Fibroblast of peridontal ligament (primary cell): Measurements from ENCODE around the gene ASS1.

Source experiments
- DNase-seq: peaks from one replicate; pipeline ENCODE4 v3.0.0-alpha.2; 2010; ENCODE audit errors: extremely low read depth

Gene ASS1

DNA sequence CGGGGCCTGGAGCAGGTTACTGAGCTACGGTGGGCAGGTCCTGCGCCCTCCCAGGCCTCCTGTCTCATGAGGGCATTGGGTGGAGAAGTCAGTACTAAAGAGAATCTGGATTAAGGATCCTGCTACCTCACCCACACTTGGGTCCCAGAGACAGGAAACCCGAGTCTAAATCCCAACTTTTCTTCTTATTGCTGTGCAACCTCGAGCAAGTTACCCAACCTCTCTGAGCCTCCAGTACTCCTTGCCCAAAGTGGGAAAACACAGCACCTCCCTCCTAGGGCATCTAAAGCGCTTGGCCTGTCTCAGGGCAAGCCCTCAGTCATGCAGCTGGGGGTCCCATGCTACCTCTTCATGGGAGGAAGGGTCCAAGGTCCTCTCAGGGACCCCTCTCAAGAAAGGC, 28.2 kb downstream of the ASS1 start:
- no peak for DNase-seq

DNA sequence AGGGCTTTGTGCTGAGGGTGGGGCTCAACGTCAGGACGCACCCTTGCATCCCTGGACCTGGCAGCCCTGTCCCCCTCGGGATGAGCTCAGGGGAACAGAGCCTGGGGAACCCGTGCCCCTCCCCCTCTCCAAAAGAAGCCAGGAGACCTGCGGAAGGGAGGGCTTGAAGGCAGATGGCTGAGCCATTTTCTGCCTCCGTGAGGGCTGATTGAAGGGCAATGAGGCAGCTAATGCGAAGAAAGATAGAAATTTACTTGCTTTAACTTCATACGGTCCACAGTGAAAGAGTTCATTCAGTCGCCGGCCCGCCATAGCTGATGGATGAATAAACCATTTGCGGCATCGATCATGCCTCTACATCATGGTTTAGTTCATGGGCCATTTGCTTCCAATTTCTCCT, 28.8 kb downstream of the ASS1 start:
- DNase-seq, result no peak

DNA sequence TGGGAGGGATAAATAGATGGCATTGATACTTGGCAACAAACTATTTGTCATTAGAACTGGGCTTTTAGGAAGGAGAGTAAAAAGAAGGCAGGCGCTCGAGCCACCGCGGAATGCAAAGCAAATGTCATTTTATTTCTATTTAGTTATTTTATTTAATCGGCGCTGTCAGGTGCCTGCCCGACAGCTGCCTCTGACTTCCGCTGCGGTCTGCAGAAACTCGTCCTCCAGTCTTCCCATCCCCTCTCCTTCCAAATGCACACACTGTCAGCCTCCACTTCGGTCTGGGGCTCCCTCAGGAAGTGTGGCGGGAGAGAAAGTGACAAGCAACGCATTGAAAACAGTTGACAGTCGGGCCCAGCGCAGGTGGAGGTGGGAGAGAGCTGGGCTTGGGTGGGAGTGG, 29.3 kb downstream of the ASS1 start:
- DNase-seq, result no peak

DNA sequence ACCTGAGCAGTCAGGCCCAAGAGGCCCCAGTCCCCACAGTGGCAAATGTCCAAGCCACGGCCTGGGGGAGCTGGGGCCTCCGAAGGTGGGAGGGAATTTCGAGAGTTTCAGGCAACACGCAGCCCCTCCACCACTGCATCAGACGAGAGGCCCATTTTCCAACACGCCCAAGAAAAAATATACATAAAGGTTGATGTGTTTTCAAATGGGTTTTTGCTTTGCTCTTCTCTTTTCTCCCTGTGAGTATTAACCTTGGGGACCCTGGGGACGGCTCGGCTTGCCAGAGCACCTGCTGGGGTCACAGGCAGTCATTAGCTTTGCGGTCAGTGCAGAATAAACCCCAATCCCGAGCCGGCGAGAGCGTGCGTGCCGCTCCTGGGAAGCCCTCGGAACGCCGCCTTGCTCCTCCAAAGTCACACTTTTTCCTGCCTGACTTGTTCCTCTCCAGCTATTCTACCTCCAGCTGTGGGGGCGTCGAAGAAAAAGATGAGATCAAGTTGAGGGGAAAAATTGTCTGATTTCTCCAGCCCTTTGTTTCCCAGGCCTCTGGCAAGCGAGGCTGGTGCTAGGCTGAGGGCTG, 31.5 kb downstream of the ASS1 start:
- DNase-seq, result no peak

DNA sequence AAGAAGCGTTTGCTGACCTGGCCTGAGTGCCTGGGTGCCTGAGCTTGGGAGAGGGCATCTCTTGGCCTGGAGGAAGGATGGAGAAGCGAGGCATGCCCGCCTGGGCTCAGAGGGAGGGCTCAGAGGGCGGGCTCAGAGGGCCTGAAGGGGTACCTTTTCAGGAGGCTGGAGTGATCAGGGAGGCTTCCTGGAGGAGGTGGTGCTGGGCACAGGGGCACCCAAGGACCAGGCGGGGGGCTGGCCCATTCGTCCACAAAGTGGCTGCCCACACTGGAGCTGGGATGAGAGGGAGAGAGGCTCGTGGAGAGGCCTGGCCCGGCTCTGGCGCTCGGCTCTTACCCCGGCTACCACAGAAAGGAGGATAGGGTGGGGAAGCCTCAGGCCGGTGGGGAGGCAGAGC, 32.8 kb downstream of the ASS1 start:
- no peak for DNase-seq

DNA sequence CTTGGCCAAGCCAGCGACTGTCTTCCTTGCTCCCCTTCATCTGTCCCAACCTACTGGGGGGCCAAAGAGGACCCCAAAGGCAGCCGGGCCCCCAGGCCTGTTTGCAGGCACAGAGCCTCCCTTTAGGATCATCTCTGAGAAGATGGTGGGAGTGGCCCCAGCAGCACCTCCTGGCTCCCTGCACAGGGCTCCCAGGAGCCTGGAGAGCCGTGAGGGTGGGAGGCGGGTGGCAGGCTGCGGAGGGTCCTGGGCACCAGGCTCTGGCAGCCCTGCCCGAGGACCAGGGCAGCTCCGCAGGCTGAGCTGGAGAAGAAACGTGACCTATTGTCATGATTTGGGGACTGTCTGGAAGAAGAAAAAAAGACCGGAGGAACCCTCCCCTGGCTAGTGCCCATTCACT, 33.4 kb downstream of the ASS1 start:
- no peak for DNase-seq

DNA sequence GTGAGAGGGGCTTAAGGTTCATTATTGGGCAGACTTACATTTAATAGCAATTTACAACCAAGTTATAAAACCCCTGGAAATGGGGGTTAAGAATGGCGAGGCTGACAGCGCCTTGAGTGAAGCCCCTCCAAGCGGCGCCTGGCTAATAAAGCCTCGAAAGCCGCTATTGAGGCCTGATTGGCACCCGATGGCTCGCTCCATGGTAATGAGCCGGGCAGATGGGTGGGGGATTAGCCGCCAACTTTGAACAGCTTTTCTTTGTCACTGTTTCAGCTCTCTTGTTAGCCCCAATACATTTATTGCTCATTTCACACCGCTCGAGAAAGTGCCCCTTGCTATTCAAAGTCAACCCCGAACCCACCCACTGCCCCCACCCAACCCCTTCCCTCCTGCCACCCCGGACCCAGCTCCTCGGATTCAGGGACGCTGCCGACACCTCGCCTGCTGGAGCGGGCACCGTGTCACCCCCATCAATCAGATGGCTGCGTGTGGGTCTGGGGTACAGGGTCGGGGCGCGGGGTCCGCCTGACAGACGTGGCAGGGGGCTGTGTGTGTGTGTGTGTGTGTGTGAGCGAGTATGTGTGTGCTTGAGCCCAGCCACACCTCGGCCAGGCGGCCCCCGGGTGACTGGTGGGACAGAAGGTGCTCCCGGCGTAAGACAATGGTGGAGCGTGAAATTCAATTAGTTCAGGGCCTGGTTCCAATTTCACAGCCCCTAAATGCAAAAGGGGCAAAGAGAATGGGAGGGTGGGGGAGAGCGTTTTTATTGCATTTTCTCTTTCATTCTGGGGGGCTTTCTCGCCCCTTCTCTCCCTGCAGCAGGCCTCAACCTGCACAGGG, 34.2 kb downstream of the ASS1 start:
- DNase-seq, result no peak

DNA sequence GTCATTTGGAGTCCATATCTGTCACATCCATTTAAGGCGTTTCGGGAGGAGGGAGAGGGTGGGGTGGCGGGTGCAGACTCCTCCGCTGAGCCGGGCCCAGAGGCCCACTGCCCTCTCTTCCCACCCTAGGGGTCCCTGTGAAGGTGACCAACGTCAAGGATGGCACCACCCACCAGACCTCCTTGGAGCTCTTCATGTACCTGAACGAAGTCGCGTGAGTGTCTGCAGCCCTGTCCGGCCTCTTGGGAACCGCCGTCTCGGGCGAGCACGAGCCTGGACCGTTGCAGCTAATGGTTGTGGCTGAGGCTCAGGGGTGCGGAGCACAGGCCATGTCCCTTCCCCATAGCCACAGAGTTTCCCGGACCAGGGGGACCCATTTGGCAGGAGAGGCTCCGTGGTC, 34.8 kb downstream of the ASS1 start:
- DNase-seq, result no peak

DNA sequence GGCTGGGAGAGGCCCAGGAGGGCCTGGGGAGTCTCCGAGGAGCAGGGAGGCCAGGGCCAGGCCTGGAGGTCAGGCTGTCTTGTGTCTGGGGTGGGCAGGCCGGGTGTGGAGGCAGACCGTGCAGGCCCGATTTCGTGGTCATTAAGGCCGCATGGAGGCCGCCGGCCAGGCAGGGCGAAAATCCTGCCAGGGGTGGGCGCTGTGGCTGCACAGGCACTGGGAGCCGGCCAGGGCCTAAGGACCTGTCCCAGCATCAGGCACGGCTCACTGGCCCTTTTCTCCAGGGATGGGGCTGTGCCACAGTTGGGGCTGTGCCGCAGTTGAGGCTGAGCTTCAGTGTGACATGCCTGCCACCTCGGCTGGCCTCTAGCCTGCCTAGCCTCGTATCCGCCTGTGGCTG, 35.9 kb downstream of the ASS1 start:
- no peak for DNase-seq

DNA sequence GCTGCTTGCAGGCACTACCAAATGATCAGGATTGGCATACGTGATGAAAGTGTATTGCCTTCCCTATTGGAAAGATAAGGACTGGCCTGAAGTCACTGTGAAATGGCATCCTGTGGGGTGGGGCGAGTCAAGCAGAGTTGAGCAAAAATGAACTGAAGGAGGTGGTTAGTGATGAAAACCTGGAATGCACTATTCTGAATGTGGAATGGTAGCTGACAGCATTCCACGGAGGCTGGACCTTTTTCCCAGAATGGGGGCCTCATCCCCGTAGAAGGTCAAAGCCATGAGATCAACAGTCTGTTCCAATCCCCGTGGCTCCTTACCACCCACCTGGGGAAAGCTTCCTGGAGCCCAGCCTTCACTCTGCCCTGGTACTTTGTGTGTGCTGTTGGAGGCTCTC, 37.7 kb downstream of the ASS1 start:
- no peak for DNase-seq

DNA sequence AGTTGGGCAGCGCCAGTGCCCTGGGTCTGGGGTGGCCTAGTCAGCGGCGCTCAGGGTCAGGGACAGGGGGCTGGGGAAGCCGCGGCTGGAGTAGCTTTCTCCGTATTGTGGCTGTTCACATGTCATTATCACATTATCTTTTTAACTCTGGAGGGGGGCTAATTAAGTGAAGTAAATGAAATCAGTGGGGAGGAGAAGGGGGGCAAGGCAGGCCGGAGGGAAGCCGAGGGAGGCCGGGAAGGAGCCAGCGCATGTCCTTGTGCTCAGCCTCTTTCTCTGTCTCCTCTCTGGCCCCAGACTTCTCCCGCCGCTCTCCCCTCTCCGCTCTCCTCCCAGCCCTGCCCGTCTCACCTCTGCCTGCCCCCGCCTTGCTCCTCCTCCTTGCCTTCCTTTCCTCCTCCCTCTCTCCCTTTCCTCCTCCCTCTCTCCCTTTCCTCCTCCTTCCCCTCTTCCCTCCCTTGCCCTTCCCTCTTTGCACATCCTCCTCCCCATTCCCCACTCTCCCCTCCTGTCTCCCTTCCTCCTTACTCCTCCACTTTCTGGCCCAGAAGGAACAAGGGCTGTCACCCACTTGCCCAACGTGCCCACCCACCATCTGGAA, 38.7 kb downstream of the ASS1 start:
- no peak for DNase-seq

DNA sequence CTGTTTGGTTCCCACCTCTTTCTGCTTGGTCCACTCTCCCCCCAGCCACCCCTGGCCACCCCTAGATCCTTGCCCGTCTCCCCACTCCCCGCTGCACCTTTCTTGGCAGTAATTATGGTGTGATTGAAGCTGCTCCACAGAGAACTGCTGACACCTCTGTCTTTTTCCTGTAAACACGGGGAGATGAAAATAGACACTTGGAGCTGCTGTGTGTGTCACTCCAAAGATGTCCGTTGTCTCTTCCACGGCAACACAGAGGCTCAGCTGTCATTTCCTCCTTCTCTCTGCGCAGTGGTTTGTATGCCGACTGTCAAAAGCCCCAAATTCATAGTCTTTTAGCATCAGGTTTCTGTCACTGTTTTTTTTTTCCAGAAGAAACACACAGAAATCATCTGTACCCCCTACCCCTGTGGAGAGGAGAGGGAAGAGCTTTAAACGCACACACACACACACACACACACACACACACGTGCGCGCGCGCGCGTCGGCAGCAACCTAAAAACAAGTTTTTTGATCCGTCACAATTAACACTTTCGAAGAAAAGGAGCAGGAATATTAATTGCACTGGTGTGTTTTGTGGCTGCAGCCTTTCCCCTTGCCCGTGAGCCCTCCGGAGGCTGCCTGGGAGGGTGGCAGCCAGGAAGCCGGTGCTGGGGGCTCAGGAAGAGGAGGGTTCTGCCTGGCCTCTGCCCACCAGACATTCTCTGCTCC, 39.8 kb downstream of the ASS1 start:
- no peak for DNase-seq

DNA sequence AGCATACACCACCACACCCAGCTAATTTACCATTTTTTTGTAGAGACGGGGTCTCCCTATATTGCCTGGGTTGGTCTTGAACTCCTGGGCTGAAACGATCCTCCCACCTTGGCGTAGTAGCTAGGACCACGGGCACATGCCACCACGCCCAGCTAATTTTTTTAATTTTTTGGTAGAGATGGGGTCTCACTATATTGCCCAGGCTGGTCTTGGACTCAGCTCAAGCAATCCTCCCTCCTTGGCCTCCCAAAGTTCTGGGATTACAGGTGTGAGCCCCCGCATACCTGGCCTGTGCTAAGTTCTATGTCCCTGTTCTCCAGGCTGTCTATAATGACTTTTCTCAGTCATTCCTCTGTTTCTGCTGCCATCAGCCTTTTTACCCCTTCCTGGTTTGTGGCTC, 41.3 kb downstream of the ASS1 start:
- no peak for DNase-seq

DNA sequence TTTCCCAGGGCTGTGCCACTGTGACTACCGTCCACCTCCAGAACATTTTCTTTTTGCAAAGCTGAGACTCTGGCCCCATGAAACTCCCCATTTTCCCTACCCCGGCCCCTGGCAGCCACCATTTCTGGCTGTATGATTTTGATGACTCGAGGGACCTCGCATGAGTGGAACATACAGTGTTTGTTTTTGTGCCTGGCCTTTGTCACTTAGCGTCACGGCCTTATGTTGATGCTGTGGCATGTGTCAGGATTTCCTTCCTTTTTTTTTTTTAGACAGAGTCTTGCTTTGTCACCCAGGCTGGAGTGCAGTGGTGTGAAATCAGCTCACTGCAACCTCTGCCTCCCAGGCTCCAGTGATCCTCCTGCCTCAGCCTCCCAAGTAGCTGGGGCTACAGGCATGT, 42.7 kb downstream of the ASS1 start:
- DNase-seq, result no peak

DNA sequence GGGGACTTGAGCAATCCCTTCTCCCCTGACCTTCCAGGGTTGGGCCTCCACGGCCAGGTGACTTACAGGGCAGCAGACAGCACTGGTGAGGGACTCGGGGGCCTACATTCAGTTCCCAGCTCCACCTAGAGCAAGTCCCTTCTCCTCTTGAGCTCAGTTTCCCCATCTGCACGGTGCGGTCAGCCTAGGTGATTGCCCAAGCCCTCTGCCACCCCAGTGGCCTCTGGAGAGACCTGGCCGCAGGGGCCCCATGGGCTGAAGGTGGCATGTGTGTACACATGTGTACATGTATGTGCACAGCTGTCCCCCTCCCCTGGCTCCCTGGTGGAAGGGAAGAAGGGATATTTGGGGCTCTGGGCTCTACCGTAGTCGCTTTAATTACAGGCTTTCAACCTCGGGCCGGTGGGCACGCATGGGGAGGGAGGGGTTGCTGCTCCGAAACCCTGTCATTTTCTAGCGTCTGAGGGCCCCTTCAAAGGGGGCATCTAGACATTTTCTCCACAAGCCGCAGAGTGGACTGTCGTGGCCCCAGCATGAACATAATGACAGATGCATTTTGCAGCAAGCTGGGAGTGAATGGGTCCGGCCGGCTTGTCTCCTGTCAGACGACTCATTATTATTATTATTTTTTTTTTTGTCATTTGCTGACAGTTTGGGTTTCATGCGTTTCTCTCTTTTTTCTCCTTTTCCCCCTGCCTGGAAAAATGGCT, 44.0 kb downstream of the ASS1 start:
- DNase-seq, result no peak

DNA sequence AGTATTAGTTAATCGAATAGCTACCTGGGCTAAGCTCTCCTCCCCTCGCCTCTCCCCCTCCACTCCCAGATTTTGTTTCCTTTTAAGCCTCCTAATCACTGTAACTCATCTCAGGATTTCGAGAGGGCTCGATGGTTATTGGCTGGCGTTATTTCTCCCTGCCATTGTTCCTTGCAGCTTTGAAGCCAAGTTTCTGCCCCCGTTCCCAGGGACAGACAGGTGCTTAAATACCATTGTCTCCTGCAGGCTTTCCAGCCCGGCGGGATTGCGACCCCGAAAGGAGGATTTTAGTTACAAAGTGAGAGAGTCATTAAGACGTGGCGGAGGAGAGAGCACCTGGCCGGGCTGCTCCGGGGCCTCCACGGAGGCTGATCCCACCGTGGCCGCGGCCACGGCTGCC, 46.2 kb downstream of the ASS1 start:
- DNase-seq, result no peak

DNA sequence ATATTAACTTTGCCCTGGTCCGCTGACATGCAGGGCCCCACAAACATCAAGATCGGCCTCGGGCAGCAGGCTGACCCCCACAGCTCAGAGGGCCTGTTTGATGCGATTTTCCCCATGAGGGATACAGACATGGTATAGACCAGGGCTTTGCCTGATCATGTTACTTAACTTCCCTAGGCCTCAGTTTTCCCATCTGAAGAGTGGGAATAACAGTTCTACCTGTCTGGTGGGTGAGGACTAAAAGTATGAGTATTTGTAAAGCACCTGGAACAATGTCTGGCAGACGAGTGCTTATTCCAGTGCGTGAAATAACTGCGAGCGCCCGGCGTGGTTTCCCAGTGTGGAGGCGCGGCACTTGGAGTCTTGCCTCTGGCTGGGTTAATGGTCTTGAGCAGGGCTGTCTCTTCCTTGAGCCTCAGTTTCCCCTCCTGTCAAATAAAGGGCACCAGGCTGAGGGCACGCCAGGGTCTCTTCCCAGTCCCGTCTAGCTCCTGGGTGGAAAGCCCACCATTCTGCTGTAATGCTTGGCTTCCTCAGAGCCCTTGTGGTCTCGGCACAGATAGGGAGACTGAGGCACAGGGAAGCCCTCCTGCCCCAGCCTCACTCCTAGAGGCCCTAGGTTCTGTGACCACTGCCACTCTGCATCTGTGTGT, 47.2 kb downstream of the ASS1 start:
- DNase-seq, result no peak

DNA sequence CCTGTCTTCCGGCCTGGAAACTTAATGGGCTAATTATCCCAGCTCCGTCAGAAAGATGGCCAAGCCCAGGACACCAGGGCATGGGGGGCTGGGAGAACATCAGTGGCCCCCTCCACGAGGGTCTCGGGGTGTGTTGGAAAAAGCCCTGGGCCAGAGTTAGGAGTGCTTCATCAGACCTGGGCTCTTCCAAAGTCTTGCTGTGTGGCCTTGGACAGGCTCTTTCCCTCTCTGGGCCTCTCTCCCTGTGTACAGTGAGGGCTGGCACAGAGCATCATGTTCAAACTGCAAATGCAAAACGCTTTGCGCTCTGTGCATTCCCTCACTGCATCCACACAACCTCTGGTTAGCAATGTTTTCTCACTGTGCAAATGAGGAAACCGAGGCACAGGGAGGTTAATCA, 48.3 kb downstream of the ASS1 start:
- DNase-seq, result no peak

DNA sequence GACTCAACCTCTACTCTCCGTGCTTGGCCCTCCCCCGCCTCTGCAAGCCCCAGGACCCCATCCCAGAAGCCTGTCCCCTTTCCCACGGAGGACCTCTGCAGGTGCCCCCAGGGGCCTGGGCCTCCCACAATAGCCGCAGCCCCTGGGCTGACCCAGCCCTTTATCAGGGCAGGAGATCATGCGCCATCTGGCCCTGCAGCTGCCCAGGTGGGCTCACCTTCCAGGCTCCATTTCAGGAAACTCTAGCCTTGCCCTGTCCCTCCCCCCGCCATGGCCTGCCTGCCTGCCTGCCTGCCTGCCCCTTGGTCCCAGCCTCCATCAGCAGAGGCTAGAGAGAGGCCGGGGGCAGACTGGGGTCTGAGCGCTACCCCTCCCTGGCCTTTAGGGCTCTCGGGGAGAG, 48.7 kb downstream of the ASS1 start:
- no peak for DNase-seq

DNA sequence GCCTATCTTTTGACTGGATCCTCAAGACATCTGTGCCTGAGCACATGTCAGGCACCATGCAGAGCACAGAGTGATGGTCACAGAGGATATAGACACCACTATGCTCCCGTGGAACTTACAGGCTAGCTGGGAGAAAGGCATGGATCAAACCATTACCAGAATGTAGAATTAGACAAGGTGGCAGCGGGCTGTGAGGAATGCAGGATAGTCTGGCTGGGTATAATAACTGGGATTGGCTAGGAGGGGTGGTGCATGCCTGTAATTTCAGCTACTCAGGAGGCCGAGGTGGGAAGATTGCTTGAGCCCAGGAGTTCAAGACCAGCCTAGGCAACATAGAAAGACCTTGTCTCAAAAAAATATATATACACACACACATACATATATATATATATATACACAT, 50.3 kb downstream of the ASS1 start:
- DNase-seq, result no peak

DNA sequence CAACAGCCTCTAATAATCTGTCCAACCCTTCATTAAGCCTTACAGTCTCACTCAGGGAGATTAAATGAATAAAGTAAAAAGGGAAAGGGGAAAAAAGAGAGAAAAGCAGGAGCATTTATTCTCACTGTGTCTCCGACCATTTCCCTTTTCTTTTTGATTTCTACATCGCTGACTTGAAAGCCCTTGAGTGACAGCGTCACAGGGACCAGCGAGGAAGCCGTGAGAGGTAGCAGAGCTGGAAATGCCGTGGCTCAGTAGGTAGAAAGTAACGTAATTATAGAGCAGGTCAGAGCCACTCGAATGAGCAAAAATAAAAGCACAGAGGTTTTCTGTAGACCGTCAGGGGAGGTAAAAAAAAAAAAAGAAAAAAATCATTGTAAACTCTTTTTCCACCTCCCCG, 52.4 kb downstream of the ASS1 start:
- DNase-seq, result no peak
